Activated CD4-positive, alpha-beta T cell treated with anti-CD3 and anti-CD28 coated beads for 1 hour (primary cell): ENCODE measurements around the gene RBM33.

Experiments
- DNase-seq: peaks from one replicate; pipeline ENCODE4 v3.0.0-alpha.2; 2020

Gene RBM33

DNA sequence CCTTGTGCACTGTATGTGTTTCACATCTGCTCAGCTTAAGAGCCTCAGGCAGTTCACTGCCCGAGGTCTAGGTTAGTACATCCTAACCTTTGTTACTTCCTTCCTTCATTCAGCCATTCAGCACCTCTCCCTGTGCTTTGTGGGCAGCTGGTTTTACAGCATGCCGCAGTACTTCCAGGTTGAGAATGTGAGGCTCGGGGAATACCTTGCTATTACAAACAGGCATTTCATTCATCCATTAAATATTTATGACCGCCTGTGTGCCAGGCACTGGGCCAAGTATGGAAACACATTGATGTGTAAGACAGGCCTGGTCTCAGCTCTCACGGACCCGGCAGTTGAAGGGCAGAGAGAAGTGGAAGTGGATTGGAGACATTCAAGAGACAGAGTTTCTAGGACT lies 85.4 kb downstream of the RBM33 start:
- DNase-seq = no peak

- DNase-seq = no peak
Measured at GRCh38 chr7:155731380-155731779, 86.9 kb downstream of the RBM33 start.

DNA sequence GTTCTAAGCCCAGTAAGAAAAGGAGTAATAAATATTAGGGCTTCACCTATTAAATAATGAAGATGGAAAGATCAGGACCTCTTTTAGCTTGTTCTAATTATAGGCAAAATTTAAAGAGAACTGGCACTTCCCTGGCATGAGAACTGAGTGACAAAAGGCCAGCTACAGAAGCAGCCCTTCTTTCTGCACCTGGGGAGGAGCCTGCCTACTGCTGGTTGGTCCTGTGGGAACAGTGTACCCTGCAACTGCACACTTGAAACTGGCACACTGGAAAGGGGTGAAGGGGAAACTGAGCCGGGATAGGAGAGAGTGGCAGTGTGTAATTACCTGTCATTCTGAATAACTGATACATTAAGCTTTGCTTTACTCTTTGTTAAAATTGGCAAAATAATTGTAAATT lies 87.4 kb downstream of the RBM33 start:
- no peak for DNase-seq

DNA sequence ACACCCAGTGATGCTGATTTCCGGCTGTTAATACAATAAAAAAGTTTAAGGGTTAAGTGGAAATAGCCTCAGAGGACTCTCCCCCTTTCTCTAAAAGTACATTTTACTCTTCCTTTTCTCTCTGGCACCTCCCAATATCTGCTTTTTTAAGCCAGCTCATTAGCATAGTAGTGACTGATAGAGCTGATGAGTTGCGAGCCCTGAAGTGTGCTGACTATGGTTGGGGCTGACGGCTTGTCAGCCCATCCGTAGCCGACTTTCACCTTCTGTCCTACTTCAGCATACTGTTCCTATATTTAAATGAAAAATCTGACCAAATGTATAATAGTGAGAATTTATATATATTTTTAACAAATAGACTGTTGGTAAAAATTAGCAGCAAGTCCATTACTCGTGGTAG lies 87.8 kb downstream of the RBM33 start:
- no peak for DNase-seq

DNA sequence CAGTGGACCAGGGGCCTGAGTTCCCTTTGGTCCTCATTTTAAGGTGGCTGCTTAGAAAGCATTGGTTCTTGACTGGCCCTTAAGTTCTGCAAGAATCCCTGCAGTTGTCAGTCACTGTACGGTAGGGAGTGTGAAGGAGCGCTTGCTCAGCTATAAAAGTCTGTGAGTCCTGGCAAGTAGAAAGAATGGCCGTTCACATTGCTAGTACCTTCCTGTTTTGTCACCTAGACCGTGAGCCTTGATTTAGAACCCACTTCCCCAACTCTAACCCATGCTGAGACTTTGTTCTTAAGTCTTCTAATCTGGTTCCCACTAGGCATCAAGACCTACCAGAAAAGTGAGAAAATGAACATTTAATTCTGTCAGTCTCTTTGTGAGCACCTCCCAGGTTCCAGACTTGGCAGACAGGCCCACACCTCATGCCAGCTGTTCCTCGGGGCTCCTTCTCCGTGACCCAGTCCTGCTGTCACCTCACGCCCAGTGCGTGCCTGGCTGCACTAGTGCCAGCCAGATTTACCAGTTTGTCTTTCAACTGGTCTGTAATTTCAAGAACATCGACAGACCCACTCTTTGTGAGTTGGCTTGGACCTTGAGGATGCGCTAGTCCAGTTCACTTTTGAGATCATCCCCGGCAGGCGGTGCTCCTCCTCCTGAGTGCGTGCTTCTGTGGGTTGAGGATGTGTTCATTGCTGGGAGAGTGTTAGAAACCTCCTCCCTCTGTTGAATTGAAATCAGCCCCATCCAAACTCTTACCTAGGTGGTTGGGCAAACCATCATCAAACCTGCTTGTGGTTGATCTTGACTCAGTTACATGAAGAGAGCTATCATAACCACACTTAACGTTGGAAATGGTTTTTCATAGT lies 89.4 kb downstream of the RBM33 start:
- DNase-seq = no peak

GRCh38 chr7:155734445-155734809 lies 90.0 kb downstream of the RBM33 start:
- no peak for DNase-seq

GRCh38 chr7:155735442-155736115 lies 91.1 kb downstream of the RBM33 start:
- DNase-seq = no peak

- no peak for DNase-seq
Measured at GRCh38 chr7:155737590-155737989, 93.1 kb downstream of the RBM33 start.

GRCh38 chr7:155738104-155738503 lies 93.6 kb downstream of the RBM33 start:
- no peak for DNase-seq

DNA sequence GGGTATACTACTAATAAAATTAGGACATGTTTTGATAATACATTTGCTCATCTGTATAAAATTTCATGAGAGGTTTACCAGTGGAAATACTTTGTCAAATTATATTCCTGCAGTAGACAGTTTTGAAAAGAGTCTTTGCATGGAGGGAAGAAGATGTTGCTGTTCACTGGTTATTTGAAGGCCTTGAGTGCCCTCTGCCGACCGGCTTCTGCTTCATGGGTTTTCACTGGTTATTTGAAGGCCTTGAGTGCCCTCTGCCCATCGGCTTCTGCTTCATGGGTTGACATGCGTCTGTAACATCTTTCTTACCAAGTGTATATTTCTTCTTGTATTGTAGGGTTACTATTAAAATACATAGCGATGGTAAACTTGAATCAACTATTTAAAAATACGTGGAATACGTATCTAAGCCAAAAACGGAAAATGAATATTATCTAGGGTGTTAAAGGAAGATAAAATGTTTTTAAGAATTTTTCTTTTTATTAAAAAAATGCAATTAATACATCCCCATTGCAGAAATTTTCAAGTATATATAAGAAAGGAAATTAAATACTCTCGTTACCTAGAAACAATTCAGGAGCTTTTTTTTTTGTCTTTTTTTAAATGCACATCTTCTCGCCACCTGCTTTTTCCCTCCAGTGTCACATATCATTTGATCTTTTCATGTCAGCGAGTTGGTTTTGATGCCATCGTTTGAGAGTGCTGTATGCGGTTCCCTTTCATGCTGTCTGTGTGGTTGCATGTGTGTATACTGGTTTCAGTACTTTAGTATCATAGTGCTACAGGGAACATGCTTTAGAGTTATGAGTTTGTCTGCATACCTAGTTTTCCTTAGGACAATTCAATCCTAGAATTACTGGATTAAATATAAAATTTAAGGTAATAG lies 94.4 kb downstream of the RBM33 start:
- DNase-seq = peak; percentile 35

GRCh38 chr7:155739538-155740143 lies 95.2 kb downstream of the RBM33 start:
- no peak for DNase-seq

DNA sequence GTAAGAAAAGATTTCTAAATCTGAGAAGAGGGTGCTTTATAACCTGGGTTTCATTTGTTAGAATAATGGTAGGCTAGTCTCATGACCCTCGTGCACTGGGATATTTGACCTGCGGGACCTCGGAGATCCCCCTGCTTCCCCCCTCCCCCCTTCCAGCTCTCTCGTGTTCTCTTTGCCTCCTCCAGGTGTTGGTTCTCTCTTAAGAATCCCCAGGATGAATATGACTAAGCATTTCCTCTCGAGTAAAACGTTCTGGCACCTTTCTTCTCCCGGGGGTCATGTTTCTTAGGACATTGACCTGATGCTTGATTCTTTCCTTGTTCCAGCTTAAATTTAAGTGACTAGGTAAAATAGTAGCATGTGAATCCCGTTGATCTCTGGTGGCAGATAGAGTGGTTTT lies 96.6 kb downstream of the RBM33 start:
- DNase-seq = no peak

- no peak for DNase-seq
Measured at GRCh38 chr7:155741805-155742204, 97.3 kb downstream of the RBM33 start.

DNA sequence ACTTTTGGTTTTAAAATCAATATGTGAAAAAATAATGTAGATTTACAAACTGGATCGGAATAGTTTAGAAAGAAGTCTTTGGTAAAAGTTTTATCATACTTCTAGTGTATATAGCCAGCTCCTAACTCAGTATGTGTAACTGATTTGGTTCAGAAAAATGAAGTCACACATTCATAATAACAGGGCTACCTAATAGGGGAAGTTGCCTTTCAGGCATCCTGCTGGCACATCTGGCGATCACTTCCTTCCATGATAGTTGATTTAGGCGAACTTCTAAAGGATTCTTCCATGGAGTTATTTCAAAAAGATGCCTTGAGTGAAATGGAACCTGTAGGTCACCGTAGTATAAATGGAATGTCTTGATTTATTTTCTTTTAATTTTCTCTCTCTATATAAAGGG lies 98.7 kb downstream of the RBM33 start:
- no peak for DNase-seq

DNA sequence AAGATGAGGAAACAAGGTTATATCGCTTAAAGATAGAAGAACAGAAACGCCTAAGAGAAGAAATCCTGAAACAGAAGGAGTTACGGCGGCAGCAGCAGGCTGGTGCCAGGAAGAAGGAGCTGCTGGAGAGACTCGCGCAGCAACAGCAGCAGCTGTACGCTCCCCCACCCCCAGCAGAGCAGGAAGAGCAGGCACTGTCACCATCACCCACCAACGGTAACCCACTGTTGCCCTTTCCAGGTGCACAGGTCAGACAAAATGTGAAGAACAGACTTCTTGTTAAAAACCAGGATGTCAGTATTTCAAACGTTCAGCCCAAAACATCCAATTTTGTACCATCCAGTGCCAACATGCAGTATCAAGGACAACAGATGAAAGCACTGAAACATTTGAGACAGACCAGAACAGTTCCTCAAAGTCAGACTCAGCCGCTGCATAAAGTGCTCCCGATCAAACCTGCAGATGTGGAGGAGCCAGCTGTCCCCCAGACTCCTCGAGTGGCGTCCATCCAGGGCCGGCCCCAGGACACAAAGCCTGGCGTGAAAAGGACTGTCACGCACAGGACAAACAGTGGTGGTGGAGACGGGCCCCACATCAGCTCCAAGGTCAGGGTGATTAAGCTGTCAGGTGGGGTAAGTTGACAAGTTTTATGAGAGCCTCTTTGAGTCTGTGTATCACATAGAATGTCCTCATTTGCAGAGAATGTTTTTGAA lies 100.7 kb downstream of the RBM33 start:
- no peak for DNase-seq

GRCh38 chr7:155745737-155746136 lies 101.3 kb downstream of the RBM33 start:
- DNase-seq = no peak

- no peak for DNase-seq
Measured at GRCh38 chr7:155746188-155746587, 101.7 kb downstream of the RBM33 start.

DNA sequence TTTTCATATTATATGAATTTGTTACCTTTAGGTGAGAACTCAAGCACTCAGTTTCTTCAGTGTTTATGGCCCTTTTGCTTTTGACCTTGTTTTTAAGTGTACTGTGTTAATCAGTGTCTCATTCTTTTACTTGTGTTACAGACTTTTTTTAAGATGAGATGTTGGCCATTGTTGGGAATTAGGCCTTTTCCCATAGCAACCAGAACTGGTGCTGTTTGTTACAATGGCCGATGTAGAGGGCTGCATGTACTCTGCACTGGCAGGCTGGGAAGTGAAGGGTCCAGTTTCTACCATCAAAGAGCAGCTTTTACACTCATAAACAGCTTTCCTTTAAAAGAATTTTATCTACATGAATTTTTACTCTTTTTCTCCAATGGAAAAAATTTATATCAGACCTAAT lies 102.7 kb downstream of the RBM33 start:
- no peak for DNase-seq

- DNase-seq = no peak
Measured at GRCh38 chr7:155749578-155749977, 105.1 kb downstream of the RBM33 start.

DNA sequence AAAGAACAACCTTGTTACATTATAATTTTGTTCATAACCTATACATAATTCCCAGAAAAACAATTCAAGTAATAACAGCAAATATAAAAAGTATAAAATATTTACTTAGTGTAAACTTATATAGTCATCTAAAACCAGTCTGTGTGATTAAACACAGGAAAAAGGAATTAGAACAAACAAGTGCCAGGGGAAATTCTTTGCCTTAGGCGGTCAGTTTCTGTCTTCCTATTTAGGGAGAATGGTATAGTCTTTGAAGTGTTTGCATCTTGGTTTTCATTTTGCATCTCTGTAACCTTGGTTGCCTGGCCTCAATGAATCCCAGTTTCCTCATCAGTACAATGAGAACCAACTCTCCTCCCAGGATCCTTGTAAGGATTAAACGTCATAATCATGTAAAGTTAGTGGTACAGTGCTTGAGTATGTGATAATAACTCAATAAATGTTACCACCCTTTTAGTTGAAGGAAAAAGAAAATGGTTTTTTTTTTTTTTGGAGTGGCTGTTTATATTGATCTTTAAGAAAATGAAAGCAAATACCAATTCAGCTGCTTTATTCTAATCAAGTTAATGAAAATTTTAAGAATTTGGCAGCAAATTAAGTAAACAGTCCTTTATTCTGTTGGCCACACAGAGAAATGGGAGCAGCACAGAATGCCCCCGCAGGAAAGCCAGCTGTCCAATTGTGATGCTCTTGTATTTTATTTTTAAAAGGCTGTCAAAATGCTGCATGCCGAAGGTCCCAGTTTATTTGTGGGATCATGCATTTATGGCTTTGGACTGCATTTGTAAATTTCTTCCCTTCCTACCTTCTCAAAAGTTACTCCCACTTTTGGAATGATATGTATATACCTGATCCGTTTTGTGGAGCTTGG lies 106.0 kb downstream of the RBM33 start:
- no peak for DNase-seq

DNA sequence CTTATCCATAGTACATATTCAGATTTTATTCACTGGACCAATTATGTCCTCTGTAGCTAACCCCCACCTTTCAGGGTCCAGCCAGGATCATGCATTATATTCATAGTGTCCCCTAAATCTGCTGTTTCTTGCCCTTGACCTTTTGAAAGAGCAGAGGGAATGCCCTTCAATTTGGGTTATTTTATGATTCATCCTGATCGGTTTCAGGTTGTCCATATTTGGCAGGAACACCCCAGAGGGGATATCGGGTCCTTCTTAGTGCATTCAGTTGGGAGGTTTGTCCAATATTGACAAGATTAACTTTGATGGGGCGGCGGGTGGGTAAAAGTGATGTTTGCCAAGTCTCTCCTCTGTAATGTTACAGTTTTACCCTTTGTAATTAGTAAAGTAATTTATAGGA lies 106.9 kb downstream of the RBM33 start:
- no peak for DNase-seq
